Measurements from ENCODE around the gene PROX1. TPM values are rescaled to one million over a fixed set of nuclear protein-coding genes. Genes with fewer than 3 reads are reported as not detected.

Gene PROX1
- total RNA-seq, 1 donor from 2014 or later, result 23.9 TPM

GRCh38 chr1:214050513-214051401 is 63.0 kb downstream of the PROX1 start:
- no peaks in the 10 kb centered on the region for H3K9me3 Mint-ChIP-seq
- H3K27me3 Mint-ChIP-seq, result no peaks in the 10 kb centered on the region
- H3K4me3 Mint-ChIP-seq, result no peak overlapping the region
- TF ChIP-seq, protein P1, sequence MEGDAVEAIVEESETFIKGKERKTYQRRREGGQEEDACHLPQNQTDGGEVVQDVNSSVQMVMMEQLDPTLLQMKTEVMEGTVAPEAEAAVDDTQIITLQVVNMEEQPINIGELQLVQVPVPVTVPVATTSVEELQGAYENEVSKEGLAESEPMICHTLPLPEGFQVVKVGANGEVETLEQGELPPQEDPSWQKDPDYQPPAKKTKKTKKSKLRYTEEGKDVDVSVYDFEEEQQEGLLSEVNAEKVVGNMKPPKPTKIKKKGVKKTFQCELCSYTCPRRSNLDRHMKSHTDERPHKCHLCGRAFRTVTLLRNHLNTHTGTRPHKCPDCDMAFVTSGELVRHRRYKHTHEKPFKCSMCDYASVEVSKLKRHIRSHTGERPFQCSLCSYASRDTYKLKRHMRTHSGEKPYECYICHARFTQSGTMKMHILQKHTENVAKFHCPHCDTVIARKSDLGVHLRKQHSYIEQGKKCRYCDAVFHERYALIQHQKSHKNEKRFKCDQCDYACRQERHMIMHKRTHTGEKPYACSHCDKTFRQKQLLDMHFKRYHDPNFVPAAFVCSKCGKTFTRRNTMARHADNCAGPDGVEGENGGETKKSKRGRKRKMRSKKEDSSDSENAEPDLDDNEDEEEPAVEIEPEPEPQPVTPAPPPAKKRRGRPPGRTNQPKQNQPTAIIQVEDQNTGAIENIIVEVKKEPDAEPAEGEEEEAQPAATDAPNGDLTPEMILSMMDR (conservative IDR thresholded peaks at IDR 0.05), result no peak
- no peaks in the 10 kb centered on the region for H3K36me3 Mint-ChIP-seq
- DNase-seq (ENCODE audit: extremely low spot score, unreplicated experiment), result no peak
- no peak overlapping the region for H3K27ac Mint-ChIP-seq
- peaks cover 14% of the 10 kb centered on the region for H3K4me1 Mint-ChIP-seq (ENCODE audit: unreplicated experiment)

DNA sequence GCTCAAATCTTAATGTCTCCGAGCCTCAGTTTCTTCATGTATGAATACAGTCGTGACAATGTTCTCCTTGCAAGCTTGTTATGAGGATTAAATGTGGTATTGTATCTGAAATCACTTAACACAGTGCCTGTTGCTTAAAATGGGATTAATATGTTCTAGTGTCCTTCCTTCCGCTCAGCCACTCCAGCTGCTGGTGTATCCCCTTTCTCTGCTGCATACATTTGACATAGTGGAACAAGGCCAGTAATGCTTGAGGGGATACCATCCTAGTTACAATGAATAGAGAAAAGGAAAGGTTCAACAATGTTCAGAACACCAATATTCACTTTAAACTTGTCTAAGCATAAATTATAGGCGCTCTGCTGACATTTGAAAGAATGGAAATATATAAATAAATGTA is 64.0 kb downstream of the PROX1 start:
- TF ChIP-seq, protein P1 (conservative IDR thresholded peaks at IDR 0.05), result no peak
- Mint-ChIP-seq H3K27me3 (no peaks in the 10 kb centered on the region), H3K9me3 (no peaks in the 10 kb centered on the region), H3K4me1 (ENCODE audit: unreplicated experiment) (peaks cover 14% of the 10 kb centered on the region), H3K4me3 (no peak overlapping the region), H3K36me3 (no peaks in the 10 kb centered on the region), H3K27ac (no peak overlapping the region)
- no peak for DNase-seq (ENCODE audit: extremely low spot score, unreplicated experiment)

DNA sequence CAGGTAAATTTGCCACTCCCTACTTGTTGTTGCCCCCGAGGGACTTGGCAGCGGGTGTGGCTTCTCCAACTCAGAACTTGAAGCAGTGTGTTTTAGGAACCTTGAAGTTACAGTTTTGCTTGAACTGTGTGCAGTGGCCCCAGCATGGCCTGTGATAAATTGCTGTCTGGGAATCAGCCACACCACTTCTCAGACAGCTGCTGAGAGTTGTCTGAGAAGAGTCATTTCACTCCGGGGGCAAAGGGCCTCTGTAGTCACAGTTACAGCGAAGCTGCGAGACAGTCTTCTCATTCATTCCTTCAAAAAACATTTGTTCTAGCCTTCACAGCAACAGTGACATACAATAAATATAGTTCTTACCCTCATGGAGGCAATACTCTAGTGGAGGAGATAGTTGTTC is 70.3 kb downstream of the PROX1 start:
- DNase-seq (ENCODE audit: extremely low spot score, unreplicated experiment), result no peak
- TF ChIP-seq, protein P1 (conservative IDR thresholded peaks at IDR 0.05), result no peak
- Mint-ChIP-seq H3K4me3 (no peak overlapping the region), H3K9me3 (peaks cover 4% of the 10 kb centered on the region), H3K4me1 (ENCODE audit: unreplicated experiment) (no peaks in the 10 kb centered on the region), H3K27ac (no peak overlapping the region), H3K36me3 (no peaks in the 10 kb centered on the region), H3K27me3 (no peaks in the 10 kb centered on the region)

- Mint-ChIP-seq H3K27ac (no peak overlapping the region), H3K36me3 (no peaks in the 10 kb centered on the region), H3K9me3 (no peaks in the 10 kb centered on the region), H3K27me3 (peaks cover 12% of the 10 kb centered on the region), H3K4me3 (no peak overlapping the region), H3K4me1 (ENCODE audit: unreplicated experiment) (peaks cover 9% of the 10 kb centered on the region)
- TF ChIP-seq, protein P1 (conservative IDR thresholded peaks at IDR 0.05), result no peak
- no peak for DNase-seq (ENCODE audit: extremely low spot score, unreplicated experiment)
These were observed 78.4 kb downstream of the PROX1 start for GRCh38 chr1:214066190-214066589.

- Mint-ChIP-seq H3K4me1 (ENCODE audit: unreplicated experiment) (peaks cover 10% of the 10 kb centered on the region), H3K27me3 (peaks cover 16% of the 10 kb centered on the region)
These were observed 79.2 kb downstream of the PROX1 start for GRCh38 chr1:214066936-214067335.

More at GRCh38 chr1:214066936-214067335, 79.2 kb downstream of the PROX1 start:
- Mint-ChIP-seq H3K4me3 (no peak overlapping the region), H3K9me3 (no peaks in the 10 kb centered on the region), H3K27ac (no peak overlapping the region), H3K36me3 (no peaks in the 10 kb centered on the region)
- DNase-seq (ENCODE audit: extremely low spot score, unreplicated experiment), result no peak
- TF ChIP-seq, protein P1 (conservative IDR thresholded peaks at IDR 0.05), result no peak
